HG03439 (cell line): Measurements from ENCODE around the gene OGFOD1.
"Not testable (repeated sequence)": the region's sequence is repeated elsewhere in the genome, so short reads cannot be mapped to it uniquely, and the experiment has no call there.

Experiments used
- ATAC-seq: cut with Tn5 transposase; IDR thresholded peaks from one replicate; pipeline ENCODE4 v1.9.1; 2021; ENCODE audit warnings: mild to moderate bottlenecking, moderate library complexity; ENCODE audit not compliant: unreplicated experiment

OGFOD1 gene

DNA sequence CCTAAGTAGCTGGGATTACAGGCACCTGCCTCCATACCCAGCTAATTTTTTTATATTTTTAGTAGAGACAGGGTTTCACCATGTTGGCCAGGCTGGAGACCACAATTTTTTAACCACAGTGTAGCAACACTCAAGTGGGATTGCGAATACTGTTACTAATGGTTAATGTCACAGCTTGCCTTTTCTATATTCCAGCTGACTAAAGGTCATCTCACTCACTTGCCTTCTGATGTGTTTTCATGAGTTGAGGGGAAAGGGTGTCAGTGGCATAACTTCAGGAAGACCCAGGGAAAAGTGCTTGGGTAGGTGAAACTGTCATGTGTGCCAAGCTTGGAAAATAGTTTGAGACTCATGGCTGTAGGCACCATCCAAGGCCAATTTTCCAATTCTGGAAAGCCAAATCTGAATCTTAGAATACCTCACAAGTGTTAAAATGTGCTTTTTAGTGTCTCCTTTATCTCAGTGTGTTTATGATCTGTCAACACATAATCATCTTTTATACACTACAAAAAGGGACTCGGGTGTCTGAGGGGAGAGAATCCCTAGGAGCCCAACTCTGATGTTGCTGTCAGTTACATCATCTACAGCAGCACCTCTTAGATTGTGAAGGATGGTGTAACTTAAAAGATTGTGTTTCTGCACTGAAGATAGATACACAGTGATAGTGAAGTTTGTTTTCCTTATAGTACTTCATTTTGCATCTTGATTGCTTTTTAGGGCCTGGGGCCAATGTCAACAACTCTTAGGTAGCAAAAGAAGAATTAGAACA, 27.1 kb downstream of the OGFOD1 start:
- no peak for ATAC-seq

DNA sequence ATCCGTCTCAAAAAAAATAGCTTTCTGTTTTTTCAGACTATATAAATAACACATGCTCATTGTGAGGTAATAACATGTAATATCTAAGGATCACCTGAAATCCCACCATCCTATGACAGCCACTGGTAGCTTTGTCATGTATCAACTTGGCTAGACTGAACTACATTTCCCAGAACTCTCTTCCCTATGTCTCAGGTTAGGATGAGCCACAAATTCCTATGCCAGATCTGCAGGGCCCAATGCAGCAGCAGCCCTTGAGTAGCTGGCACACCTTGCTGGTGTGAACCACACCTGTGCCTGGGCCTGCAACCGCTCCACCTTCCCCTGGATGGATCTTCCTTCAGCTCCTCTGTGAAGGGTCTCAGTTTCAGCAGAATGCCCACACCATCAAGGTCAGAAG, 28.1 kb downstream of the OGFOD1 start:
- ATAC-seq, result no peak

GRCh38 chr16:56480776-56481467, 29.6 kb downstream of the OGFOD1 start:
- no peak for ATAC-seq

DNA sequence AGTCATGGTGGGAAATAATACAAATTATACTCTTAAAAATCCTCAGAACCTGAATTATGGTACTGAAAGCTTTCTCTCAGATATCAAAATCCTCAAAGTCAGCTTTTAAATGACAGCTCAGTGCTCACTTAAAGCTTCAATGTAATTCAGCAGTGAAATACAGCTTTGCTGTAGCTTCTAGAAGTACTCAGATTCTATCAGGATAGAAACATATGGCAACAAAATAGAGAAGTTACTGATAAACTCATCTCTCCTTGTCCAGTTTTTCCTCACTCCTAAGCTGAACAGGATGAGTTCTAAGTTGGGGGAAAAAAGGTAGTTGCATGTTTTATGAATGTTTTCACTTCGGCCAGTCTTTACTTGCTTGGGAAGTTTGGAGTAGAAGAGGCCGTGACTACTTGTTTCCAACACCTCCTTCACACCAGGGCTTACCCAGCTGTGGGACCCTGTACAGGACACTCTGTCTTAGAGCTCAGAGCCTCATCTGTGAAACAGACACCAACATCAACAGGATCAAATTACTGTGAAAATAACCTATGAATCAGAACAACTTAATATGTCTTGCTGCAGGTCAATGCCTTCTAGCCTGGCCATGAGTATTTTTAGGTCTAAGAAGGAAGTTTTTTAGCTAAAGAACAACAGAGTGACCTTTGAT, 30.2 kb downstream of the OGFOD1 start:
- no peak for ATAC-seq

GRCh38 chr16:56482683-56483236, 31.4 kb downstream of the OGFOD1 start:
- ATAC-seq, result no peak

GRCh38 chr16:56483394-56483793, 32.0 kb downstream of the OGFOD1 start:
- no peak for ATAC-seq

- no peak for ATAC-seq
These were observed 36.7 kb downstream of the OGFOD1 start for GRCh38 chr16:56488035-56488434.

- not testable (repeated sequence) for ATAC-seq
These were observed 37.5 kb downstream of the OGFOD1 start for GRCh38 chr16:56488868-56489267.

DNA sequence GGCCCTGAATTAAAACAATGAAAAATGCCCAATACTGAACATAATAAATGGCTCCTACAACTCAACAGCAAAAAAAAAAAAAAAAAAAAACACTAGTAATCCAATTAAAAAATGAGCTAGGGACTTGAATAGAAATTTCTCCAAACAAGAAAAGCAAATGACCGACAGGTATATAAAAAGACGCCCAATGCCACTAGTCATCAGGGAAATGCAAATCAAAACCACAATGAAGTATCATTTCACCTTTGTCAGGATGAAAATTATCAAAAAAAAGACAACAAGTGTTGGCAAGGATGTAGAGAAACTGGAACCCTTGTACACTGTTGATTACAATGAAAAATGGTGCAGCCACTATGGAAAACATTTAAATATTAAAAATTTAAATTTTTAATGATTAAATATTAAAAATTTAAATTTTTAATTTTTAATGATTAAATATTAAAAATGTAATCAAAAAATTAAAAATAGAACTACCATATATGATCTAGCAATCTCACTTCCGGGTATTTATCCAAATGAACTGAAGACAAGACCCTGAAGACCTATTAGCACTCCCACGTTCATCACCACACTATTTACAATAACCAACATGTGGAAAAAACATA, 40.4 kb downstream of the OGFOD1 start:
- no peak for ATAC-seq

DNA sequence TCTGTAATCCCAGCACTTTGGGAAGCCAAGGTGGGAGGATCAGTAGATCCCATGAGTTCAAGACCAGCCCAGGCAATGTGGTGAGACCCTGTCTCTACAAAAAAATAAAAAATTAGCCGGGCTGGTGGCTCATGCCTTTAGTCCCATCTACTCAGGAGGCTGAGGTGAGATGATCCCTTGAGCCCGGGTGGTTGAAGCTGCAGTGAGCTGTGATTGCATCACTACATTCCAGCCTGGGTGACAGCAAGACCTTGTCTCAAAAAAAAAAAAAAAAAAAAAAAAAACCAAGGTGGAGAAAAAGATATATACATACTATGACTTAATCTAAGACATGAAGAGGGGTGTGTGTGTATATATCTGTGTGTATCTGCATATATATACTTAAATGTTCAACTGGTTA, 41.8 kb downstream of the OGFOD1 start:
- ATAC-seq, result no peak

DNA sequence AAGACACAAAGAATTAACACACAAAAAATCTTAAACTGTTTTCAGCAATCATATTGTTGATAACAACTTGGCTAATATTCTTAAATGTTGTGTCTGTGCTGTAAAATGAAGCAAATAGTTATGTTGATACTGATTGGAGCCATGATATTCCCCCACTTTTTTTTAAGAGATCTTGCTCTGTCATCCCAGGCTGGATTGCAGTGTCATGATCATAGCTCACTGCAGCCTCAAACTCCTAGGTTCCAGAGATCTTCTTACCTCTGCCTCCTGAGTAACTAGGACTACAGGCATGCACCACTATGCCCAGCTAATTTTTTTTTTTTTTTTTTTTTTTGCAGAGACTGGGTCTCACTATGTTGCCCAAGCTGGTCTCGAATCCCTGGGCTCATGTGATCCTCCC, 42.5 kb downstream of the OGFOD1 start:
- no peak for ATAC-seq

- no peak for ATAC-seq
These were observed 53.8 kb downstream of the OGFOD1 start for GRCh38 chr16:56505181-56505580.

DNA sequence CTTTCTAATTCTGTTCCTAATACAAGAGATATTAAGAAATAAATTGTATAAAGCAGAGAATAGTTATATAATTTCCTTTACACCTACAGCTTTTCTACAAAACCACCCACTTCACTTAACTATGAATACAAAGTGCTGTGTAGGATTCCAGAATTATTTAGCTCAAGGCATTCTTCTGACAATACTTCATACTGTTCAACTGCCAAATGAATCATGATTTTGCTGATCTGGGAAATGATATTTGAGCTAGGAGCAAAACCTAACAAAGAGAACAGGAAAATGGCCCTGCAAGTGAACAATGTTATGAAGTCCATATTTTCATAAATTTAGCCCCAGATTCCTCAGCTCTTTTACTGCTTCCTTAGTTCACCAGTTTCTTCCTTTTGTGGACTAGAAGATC, 55.6 kb downstream of the OGFOD1 start:
- no peak for ATAC-seq

- no peak for ATAC-seq
These were observed 59.2 kb downstream of the OGFOD1 start for GRCh38 chr16:56510544-56510943.

- no peak for ATAC-seq
These were observed 60.7 kb downstream of the OGFOD1 start for GRCh38 chr16:56512025-56512424.

- no peak for ATAC-seq
These were observed 61.7 kb downstream of the OGFOD1 start for GRCh38 chr16:56513091-56513490.

- ATAC-seq, result no peak
These were observed 62.6 kb downstream of the OGFOD1 start for GRCh38 chr16:56513972-56514371.

DNA sequence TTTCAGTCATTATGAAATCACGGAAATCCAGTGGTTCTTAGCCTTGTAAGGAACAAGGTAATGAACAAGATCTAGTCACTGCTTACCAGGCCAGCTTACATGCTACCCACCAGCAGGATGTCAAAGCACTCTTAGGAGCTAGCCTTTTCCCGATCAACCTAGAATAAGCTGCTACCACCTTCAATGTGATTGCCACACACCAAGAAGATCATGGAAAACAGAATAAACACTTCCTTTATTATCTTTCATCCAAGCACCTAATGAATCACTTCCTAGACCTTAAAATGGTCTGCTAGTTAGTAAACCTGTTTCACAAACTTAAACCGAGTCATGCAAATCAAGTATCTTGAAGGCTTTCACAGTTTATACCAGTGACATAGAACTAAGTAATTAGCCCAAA, 63.5 kb downstream of the OGFOD1 start:
- ATAC-seq, result no peak

- ATAC-seq, result no peak
These were observed 64.3 kb downstream of the OGFOD1 start for GRCh38 chr16:56515665-56516064.

DNA sequence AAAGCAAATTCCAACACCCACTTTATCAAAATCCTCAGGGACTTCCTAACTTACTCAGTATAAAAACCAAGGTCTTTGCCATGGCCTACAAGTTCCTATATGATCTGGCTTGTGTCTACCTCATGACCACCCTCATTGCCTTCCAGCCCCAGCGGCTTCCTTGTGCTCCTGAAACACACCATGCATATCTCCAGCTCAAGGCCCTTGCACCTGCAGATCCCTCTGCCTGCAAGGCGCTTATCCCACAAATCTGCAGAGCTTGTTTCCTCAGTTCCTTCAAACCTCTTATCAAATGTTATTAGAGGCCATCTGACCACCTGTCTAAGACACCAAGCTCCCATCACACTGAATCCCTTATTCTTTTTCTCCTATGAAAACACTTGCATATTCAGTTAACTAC, 65.9 kb downstream of the OGFOD1 start:
- no peak for ATAC-seq

DNA sequence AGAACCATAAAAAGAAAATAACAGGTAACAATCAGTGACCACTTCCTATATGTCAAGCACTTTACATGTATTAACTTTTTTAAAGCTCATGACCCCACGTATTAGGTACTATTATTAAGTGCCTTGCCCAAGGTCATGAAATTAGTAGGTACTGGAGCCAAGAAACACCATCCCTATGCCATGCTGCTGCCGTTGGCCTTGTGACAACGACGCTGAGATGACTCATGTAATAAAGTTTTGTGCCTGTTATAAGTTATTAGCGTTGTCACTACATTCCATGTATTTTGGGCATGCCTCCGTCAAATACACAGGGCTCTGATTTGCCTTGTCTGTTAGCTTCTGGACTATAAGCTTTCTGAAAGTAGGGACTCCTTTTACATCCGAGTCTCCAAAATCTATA, 67.1 kb downstream of the OGFOD1 start:
- no peak for ATAC-seq
